Upper lobe of left lung (tissue), 6 donors: ENCODE data around the gene KCNC1. TPM values are rescaled to one million over a fixed set of nuclear protein-coding genes. Genes with fewer than 3 reads are reported as not detected.

Experiments
- ATAC-seq, 2 donors: fragments of 200-7000 bp; cut with Tn5 transposase; one replicate each; pipeline ENCODE4 v1.9.1; 2022; ENCODE audit warnings: mild to moderate bottlenecking in 2 of 2, moderate library complexity in 2 of 2; ENCODE audit not compliant: low FRiP score in 2 of 2
- DNase-seq, 2 donors: peaks; one replicate each; pipeline ENCODE4 v3.0.0-alpha.2; 2019 to 2020
- H3K27ac ChIP-seq, 4 donors: fragments of 200-600 bp; sonication (generic); one replicate each; pipeline ENCODE4 v1.5.1; 2016 to 2019
- H3K27me3 ChIP-seq, 4 donors: fragments of 200-600 bp; sonication (generic); one replicate each; pipeline ENCODE4 v1.5.1; 2017 to 2019
- H3K36me3 ChIP-seq, 4 donors: fragments of 200-600 bp; sonication (generic); one replicate each; pipeline ENCODE4 v1.5.1; 2016 to 2019
- H3K4me1 ChIP-seq, 4 donors: fragments of 200-600 bp; sonication (generic); one replicate each; pipeline ENCODE4 v1.5.1; 2018 to 2019
- H3K4me3 ChIP-seq, 4 donors: fragments of 200-600 bp; sonication (generic); one replicate each; pipeline ENCODE4 v1.5.1; 2017 to 2019; ENCODE audit warnings: mild to moderate bottlenecking in 2 of 4, moderate library complexity in 1 of 4
- H3K9me3 ChIP-seq, 4 donors: fragments of 200-600 bp; sonication (generic); one replicate each; pipeline ENCODE4 v1.5.1; 2018 to 2019
- CTCF ChIP-seq, 6 experiments: fragments of 450-650 bp in 4 of 6; fragments of 200-600 bp in 2 of 6; sonication (generic) in 2 of 6; IDR thresholded peaks; one replicate each; pipeline ENCODE4 v1.5.1; 2016 to 2019; ENCODE audit warnings: antibody characterized with exemption in 6 of 6
- EP300 ChIP-seq, 4 donors: sonication (generic); formaldehyde crosslinking; IDR thresholded peaks; one replicate each; pipeline ENCODE4 v1.5.1; 2017; ENCODE audit warnings: antibody characterized with exemption in 4 of 4, control low read depth in 2 of 4
- POLR2A ChIP-seq, 4 donors: fragments of 450-650 bp; IDR thresholded peaks; one replicate each; pipeline ENCODE4 v1.5.1; 2016 to 2017; ENCODE audit warnings: antibody characterized with exemption in 4 of 4, mild to moderate bottlenecking in 2 of 4
- POLR2AphosphoS5 ChIP-seq, 2 donors: sonication (generic); formaldehyde crosslinking; IDR thresholded peaks; one replicate each; pipeline ENCODE4 v1.5.1; 2017; ENCODE audit warnings: antibody characterized with exemption in 2 of 2
- WGBS, 2 donors: methylation state at CpG; one replicate each; pipeline ENCODE4 v1.1.5; 2017 to 2018; 5-methylcytosine and 5-hydroxymethylcytosine counted together
- total RNA-seq, 6 donors: library from RNA; depleted of rRNA in 4 of 6; stranded (reverse); fragments of >200 nt in 4 of 6; gene quantifications; one replicate each; pipeline versions ENCODE4 v1.1.0 to v1.2.1, GENCODE V29; 2016 to 2021
- donor health status: DM: no; HTN: no; CAD: no; lungs with moderate emphysema.
- donor health status: DM: no; HTN: yes; CAD: no; lungs with severe emphysema.

The KCNC1 gene
- total RNA-seq: not detected

- Histone ChIP-seq H3K27ac (no peak within 1 kb of the TSS), H3K9me3 (no peaks in the 10 kb centered on the region), H3K27me3 (peaks cover 0 to 58% (median 25%) of the 10 kb centered on the region in 4 donors), H3K4me3 (peak within 1 kb of the TSS in 3 of 4 donors; percentile 26 to 42 (median 38)), H3K36me3 (no peaks in the 10 kb centered on the region), H3K4me1 (peaks cover 12 to 26% (median 16%) of the 10 kb centered on the region in 4 donors)
- WGBS, 2 donors: 4% methylated on average over 30 of the region's 66 CpGs; no CpG with 5 or more reads in 1 of the 2 donors
- peak in 1 of 2 donors; percentile 48 for ATAC-seq
- DNase-seq: peak in 1 of 2 donors; percentile 88
- no peak for TF ChIP-seq EP300 (IDR thresholded peaks at IDR 0.05)
- no peak for TF ChIP-seq POLR2AphosphoS5 (IDR thresholded peaks at IDR 0.05)
- TF ChIP-seq POLR2A (IDR thresholded peaks at IDR 0.05): no peak
- no peak for TF ChIP-seq CTCF (IDR thresholded peaks at IDR 0.05)
These were observed at the start of gene KCNC1 for GRCh38 chr11:17734418-17734911. KCNC1 (plus strand) TSS chr11:17734781; CDS start chr11:17736003, 1,222 bp downstream.

GRCh38 chr11:17686231-17686980 is 48.2 kb upstream of the KCNC1 start:
- TF ChIP-seq CTCF (IDR thresholded peaks at IDR 0.05) (no peak), EP300 (IDR thresholded peaks at IDR 0.05) (no peak), POLR2A (IDR thresholded peaks at IDR 0.05) (no peak)
- 38 to 41% methylated on average over 7 to 8 of the region's 8 CpGs for WGBS, 2 donors
- ATAC-seq: no peak

GRCh38 chr11:17687946-17688670 is 46.5 kb upstream of the KCNC1 start:
- no peak for DNase-seq
- WGBS, 2 donors: 88 to 92% methylated on average over 15 to 18 of the region's 18 CpGs
- no peak overlapping the region for H3K4me3 ChIP-seq
- no peaks in the 10 kb centered on the region for H3K4me1 ChIP-seq
- no peak for ATAC-seq
- H3K27me3 ChIP-seq: no peaks in the 10 kb centered on the region
- no peak overlapping the region for H3K27ac ChIP-seq
- no peaks in the 10 kb centered on the region for H3K36me3 ChIP-seq
- no peaks in the 10 kb centered on the region for H3K9me3 ChIP-seq
- TF ChIP-seq EP300 (IDR thresholded peaks at IDR 0.05) (no peak), POLR2AphosphoS5 (IDR thresholded peaks at IDR 0.05) (no peak), CTCF (IDR thresholded peaks at IDR 0.05) (no peak), POLR2A (IDR thresholded peaks at IDR 0.05) (no peak)

More at GRCh38 chr11:17686231-17686980, 48.2 kb upstream of the KCNC1 start:
- no peaks in the 10 kb centered on the region for H3K36me3 ChIP-seq
- H3K4me1 ChIP-seq: no peaks in the 10 kb centered on the region
- no peaks in the 10 kb centered on the region for H3K9me3 ChIP-seq
- H3K27me3 ChIP-seq: no peaks in the 10 kb centered on the region
- H3K27ac ChIP-seq: no peak overlapping the region
- DNase-seq: peak in 1 of 2 donors; percentile 15
- no peak overlapping the region for H3K4me3 ChIP-seq

- Histone ChIP-seq H3K9me3 (no peaks in the 10 kb centered on the region), H3K27ac (no peak overlapping the region), H3K4me1 (peaks cover 0 to 6% (median 0%) of the 10 kb centered on the region in 4 donors), H3K36me3 (no peaks in the 10 kb centered on the region), H3K4me3 (no peak overlapping the region), H3K27me3 (peaks cover 0 to 15% (median 3%) of the 10 kb centered on the region in 4 donors)
- ATAC-seq (no peak), DNase-seq (no peak)
- no peak for TF ChIP-seq POLR2AphosphoS5 (IDR thresholded peaks at IDR 0.05)
- no peak for TF ChIP-seq POLR2A (IDR thresholded peaks at IDR 0.05)
- TF ChIP-seq EP300 (IDR thresholded peaks at IDR 0.05): no peak
- no peak for TF ChIP-seq CTCF (IDR thresholded peaks at IDR 0.05)
- 54 to 64% methylated on average over 2 of the region's 2 CpGs for whole genome bisulfite sequencing, 2 donors
These were observed 43.0 kb upstream of the KCNC1 start for GRCh38 chr11:17691550-17691949.
